Keratinocyte (primary cell): ENCODE results near the gene KCNQ2.

ENCODE experiments used
- CTCF ChIP-seq, 3 experiments: IDR thresholded peaks in 1 of 3; conservative IDR thresholded peaks in 1 of 3; optimal IDR thresholded peaks in 1 of 3; 2 replicates in 2 of 3; 3 replicates in 1 of 3; pipeline versions ENCODE3 to v1.5.1; 2011; ENCODE audit warnings: low read length in 3 of 3, mild to moderate bottlenecking in 3 of 3, moderate library complexity in 2 of 3, control low read depth in 1 of 3, inconsistent platforms in 1 of 3; ENCODE audit not compliant: insufficient read depth in 2 of 3; ENCODE audit errors: extremely low read depth in 1 of 3
- EZH2 ChIP-seq: IDR thresholded peaks from one replicate; pipeline ENCODE4 v1.6.1; 2012; ENCODE audit warnings: inconsistent platforms, mild to moderate bottlenecking, low read length, moderate library complexity

GRCh38 chr20:63395723-63396122, 76.7 kb downstream of the KCNQ2 start:
- no peak for TF ChIP-seq EZH2
- no peak for TF ChIP-seq CTCF (optimal IDR thresholded peaks at IDR 0.05 in 1 of 3, IDR thresholded peaks at IDR 0.05 in 1 of 3, conservative IDR thresholded peaks at IDR 0.05 in 1 of 3; ENCODE audit: extremely low read depth in 1 of 3, insufficient read depth in 2 of 3, low read length in 3 of 3)
